GM06990 (cell line): Measurements from ENCODE around the gene SLC2A10.

ENCODE experiments used
- DNase-seq: peaks from one replicate; pipeline ENCODE4 v3.0.0-alpha.2; 2011; ENCODE audit not compliant: insufficient read length; ENCODE audit errors: extremely low read depth
- H3K27me3 ChIP-seq: replicated peaks from 2 replicates; pipeline ENCODE4 v1.6.0; 2011; ENCODE audit warnings: low read length; ENCODE audit not compliant: control insufficient read depth, insufficient read depth
- H3K36me3 ChIP-seq: 2 replicates; pipeline ENCODE4 v1.5.1; 2011; ENCODE audit warnings: low read length; ENCODE audit not compliant: control insufficient read depth, insufficient read depth
- H3K4me3 ChIP-seq: replicated peaks from 2 replicates; pipeline ENCODE4 v1.5.1; 2011; ENCODE audit warnings: low read depth, mild to moderate bottlenecking, control low read depth, low read length
- CTCF ChIP-seq: IDR thresholded peaks from 2 replicates; pipeline ENCODE4 v1.5.1; 2011; ENCODE audit warnings: low read length, control low read depth, mild to moderate bottlenecking, inconsistent platforms; ENCODE audit not compliant: insufficient read depth, poor library complexity, severe bottlenecking

Gene SLC2A10

GRCh38 chr20:46765506-46766120 lies 56.2 kb downstream of the SLC2A10 start:
- TF ChIP-seq CTCF = no peak
- no peaks in the 10 kb centered on the region for H3K27me3 ChIP-seq
- no peak for DNase-seq
- H3K36me3 ChIP-seq = no peaks in the 10 kb centered on the region
- H3K4me3 ChIP-seq = no peak overlapping the region

- no peak for DNase-seq
- no peaks in the 10 kb centered on the region for H3K27me3 ChIP-seq
- H3K36me3 ChIP-seq = no peaks in the 10 kb centered on the region
- peak; percentile 81 for TF ChIP-seq CTCF
- no peak overlapping the region for H3K4me3 ChIP-seq
Observed at GRCh38 chr20:46767127-46767761, 57.8 kb downstream of the SLC2A10 start.

- no peak for DNase-seq
- TF ChIP-seq CTCF = no peak
- H3K4me3 ChIP-seq = no peak overlapping the region
- no peaks in the 10 kb centered on the region for H3K36me3 ChIP-seq
- no peaks in the 10 kb centered on the region for H3K27me3 ChIP-seq
Observed at GRCh38 chr20:46770330-46771194, 61.1 kb downstream of the SLC2A10 start.

- H3K27me3 ChIP-seq = no peaks in the 10 kb centered on the region
- no peak for TF ChIP-seq CTCF
- H3K4me3 ChIP-seq = no peak overlapping the region
- no peaks in the 10 kb centered on the region for H3K36me3 ChIP-seq
- DNase-seq = no peak
Observed at GRCh38 chr20:46771195-46771588, 61.7 kb downstream of the SLC2A10 start.

DNA sequence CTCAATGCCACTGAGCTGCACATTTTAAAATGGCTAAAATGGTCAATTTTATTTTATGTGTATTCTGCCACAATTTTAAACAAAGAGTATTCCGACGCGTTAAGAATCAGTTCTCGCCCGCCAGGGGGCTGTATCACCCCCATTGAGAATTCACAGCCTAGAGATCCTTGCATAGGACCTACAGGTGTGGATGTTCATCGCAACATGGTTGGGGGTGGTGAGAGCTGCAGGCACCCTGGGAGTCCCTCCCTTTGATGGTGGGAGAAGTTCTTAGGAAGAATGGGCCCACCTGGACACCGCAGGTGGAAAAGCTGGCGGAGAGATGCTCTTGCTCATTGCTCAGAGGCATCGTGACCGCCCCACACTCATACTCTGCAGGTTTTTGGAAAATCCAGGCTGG lies 63.5 kb downstream of the SLC2A10 start:
- DNase-seq = no peak

More for the DNA sequence above, 63.5 kb downstream of the SLC2A10 start:
- H3K36me3 ChIP-seq = no peaks in the 10 kb centered on the region
- no peak overlapping the region for H3K4me3 ChIP-seq
- TF ChIP-seq CTCF = no peak
- no peaks in the 10 kb centered on the region; the same call in 1 of the 2 replicates for H3K27me3 ChIP-seq
